Esophagus squamous epithelium (tissue), 5 donors: ENCODE measurements around the gene RELN. TPM values are rescaled to one million over a fixed set of nuclear protein-coding genes. Genes with fewer than 3 reads are reported as not detected.

Experiments used
- DNase-seq: peaks from one replicate; lab custom pipeline; 2025; lab: John Stamatoyannopoulos, UW
- H3K27ac ChIP-seq, 4 donors: fragments of 200-600 bp; sonication (generic); one replicate each; pipeline ENCODE4 v1.5.1; 2016 to 2019; ENCODE audit warnings: mild to moderate bottlenecking in 1 of 4
- H3K27me3 ChIP-seq, 4 donors: fragments of 200-600 bp; sonication (generic); 1 replicate in 3 of 4; 2 replicates in 1 of 4; pipeline versions ENCODE4 v1.5.1 to v1.6.0; 2017 to 2021; ENCODE audit warnings: antibody characterized with exemption in 1 of 4
- H3K36me3 ChIP-seq, 3 donors: fragments of 200-600 bp; sonication (generic); one replicate each; pipeline ENCODE4 v1.5.1; 2016 to 2019
- H3K4me1 ChIP-seq, 3 donors: fragments of 200-600 bp; sonication (generic); one replicate each; pipeline ENCODE4 v1.5.1; 2017 to 2019
- H3K4me3 ChIP-seq, 4 donors: fragments of 200-600 bp; sonication (generic); 1 replicate in 3 of 4; 2 replicates in 1 of 4; pipeline ENCODE4 v1.5.1; 2016 to 2019; ENCODE audit warnings: mild to moderate bottlenecking in 2 of 4, moderate library complexity in 1 of 4
- H3K9me3 ChIP-seq, 3 donors: fragments of 200-600 bp; sonication (generic); one replicate each; pipeline ENCODE4 v1.5.1; 2016 to 2019
- POLR2A ChIP-seq, 4 donors: fragments of 450-650 bp; IDR thresholded peaks; one replicate each; pipeline ENCODE4 v1.6.1; 2017; ENCODE audit warnings: antibody characterized with exemption in 4 of 4, mild to moderate bottlenecking in 4 of 4, moderate library complexity in 3 of 4
- WGBS, 2 donors: methylation state at CpG; one replicate each; pipeline ENCODE4 v1.1.5; 2018; 5-methylcytosine and 5-hydroxymethylcytosine counted together
- intact Hi-C: fragments of 100-400 bp; cut with DNase I; formaldehyde crosslinking; loops from one replicate; pipeline ENCODE4 v1.15.0; 2022
- total RNA-seq, 4 donors: library from RNA; depleted of rRNA; stranded (reverse); fragments of >200 nt; gene quantifications; one replicate each; pipeline ENCODE4 v1.1.0, GENCODE V29; 2016
- TF ChIP-seq, protein P1 (sequence below), 6 experiments: fragments of 450-650 bp in 4 of 6; fragments of 200-600 bp in 2 of 6; sonication (generic) in 2 of 6; IDR thresholded peaks; one replicate each; pipeline ENCODE4 v1.5.1; 2016 to 2019; ENCODE audit warnings: antibody characterized with exemption in 6 of 6, mild to moderate bottlenecking in 4 of 6, moderate library complexity in 4 of 6
- donor health status: DM: yes; HTN: yes; CAD: no.

Gene RELN
- total RNA-seq, 4 donors from 2014 or later = 0.68 to 6.5 (median 1.00) TPM

DNA sequence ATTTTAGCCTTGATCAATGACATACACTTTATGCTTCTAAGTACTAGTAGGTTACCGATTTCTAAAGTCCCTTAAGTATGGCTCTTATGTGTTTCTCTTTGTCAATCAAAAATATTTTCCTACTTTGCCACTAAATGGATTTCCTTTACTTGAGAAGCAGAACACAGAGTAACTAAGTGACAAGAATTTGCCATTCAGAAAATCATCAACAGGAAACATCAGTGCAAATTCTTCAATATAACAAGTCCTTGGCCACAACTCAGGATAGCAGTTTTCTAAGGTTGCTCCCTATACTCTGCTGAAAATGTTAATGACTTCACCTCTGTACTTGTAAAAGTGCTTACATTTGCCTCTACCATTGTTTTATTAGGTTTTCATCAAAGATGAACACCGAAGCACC, 303.8 kb downstream of the RELN start:
- Histone ChIP-seq H3K9me3 (no peaks in the 10 kb centered on the region), H3K4me3 (no peak overlapping the region), H3K4me1 (no peaks in the 10 kb centered on the region), H3K27me3 (no peaks in the 10 kb centered on the region), H3K27ac (no peak overlapping the region), H3K36me3 (no peaks in the 10 kb centered on the region)
- TF ChIP-seq, protein P1, sequence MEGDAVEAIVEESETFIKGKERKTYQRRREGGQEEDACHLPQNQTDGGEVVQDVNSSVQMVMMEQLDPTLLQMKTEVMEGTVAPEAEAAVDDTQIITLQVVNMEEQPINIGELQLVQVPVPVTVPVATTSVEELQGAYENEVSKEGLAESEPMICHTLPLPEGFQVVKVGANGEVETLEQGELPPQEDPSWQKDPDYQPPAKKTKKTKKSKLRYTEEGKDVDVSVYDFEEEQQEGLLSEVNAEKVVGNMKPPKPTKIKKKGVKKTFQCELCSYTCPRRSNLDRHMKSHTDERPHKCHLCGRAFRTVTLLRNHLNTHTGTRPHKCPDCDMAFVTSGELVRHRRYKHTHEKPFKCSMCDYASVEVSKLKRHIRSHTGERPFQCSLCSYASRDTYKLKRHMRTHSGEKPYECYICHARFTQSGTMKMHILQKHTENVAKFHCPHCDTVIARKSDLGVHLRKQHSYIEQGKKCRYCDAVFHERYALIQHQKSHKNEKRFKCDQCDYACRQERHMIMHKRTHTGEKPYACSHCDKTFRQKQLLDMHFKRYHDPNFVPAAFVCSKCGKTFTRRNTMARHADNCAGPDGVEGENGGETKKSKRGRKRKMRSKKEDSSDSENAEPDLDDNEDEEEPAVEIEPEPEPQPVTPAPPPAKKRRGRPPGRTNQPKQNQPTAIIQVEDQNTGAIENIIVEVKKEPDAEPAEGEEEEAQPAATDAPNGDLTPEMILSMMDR (IDR thresholded peaks at IDR 0.05) = no peak
- no peak for TF ChIP-seq POLR2A (IDR thresholded peaks at IDR 0.05)
- intact Hi-C loops = no loop called here
- WGBS, 2 donors = 64% methylated on average over 2 of the region's 2 CpGs
- DNase-seq = no peak

DNA sequence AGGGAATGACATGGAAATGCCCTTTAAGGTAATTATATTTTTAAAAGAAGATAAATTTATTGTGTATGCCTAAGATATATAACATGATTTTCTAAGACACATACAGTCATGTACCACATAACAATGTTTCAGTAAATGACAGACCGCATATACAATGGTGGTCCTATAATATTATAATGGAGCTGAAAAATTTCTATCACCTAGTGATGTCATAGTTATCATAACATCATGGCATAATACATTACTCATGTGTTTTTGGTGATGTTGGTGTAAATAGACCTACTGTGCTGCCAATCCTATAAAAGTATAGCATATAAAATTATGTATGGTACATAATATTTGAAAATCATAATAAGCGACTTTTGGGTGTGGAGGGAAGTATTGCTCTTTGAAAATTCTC, 306.1 kb downstream of the RELN start:
- 67 to 79% methylated on average over 2 of the region's 2 CpGs for WGBS, 2 donors
- TF ChIP-seq POLR2A (IDR thresholded peaks at IDR 0.05) = no peak
- TF ChIP-seq, protein P1 (IDR thresholded peaks at IDR 0.05) = no peak

DNA sequence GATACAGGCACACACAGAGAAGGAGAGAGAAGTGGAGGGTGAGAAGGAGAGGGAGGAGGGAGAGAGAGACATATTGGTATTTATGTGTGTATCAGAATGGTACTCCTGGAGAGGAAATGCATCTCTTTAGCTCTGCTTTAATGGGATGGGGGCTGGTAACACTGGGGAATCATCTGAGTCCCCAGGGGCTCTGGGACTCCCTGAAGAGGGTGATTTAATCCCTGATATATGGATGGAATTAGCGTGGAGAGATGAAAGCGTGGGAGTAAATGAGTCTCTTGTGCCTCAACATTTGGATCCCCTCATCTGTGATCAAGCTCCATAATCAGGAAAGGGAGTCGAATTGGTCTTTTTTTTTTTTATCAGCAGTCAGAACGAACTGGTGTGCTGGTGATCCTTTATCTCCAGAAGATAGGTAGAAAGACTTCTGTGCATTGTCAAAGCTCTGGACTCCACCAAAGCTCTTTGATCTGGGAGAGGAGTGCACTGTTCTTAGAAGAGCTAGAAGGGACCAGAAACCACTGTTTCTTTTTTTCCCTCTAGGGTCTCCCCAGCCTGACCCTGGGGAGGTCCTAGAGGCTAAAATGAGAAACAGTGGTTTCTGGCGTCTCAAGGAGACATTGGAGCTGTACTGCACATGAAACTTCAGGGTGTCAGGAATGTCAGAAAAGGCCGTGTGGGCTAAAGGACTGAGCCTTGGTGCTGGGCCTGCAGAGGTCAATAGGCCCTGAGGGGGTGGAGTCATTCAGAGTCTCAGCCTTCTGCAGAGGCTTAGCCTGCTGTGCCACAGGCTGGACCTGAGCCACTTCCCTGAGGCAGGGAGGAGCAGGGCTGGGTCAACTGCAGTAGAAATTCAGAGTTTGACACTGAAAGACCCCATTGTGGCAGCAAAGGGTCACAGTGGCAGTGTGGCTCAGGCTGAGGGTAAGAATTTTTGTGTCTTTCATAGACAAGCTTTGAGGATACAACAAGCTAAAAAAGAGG, 309.0 kb downstream of the RELN start:
- TF ChIP-seq, protein P1 (IDR thresholded peaks at IDR 0.05) = no peak
- no peak for TF ChIP-seq POLR2A (IDR thresholded peaks at IDR 0.05)
- H3K4me3 ChIP-seq = no peak overlapping the region
- no peaks in the 10 kb centered on the region for H3K27me3 ChIP-seq
- H3K4me1 ChIP-seq = no peaks in the 10 kb centered on the region
- WGBS, 2 donors = 45 to 59% methylated on average over 5 to 6 of the region's 6 CpGs
- intact Hi-C loops = no loop called here
- H3K27ac ChIP-seq = no peak overlapping the region
- no peak for DNase-seq
- no peaks in the 10 kb centered on the region for H3K36me3 ChIP-seq
- no peaks in the 10 kb centered on the region for H3K9me3 ChIP-seq

More for the DNA sequence above, 306.1 kb downstream of the RELN start:
- intact Hi-C loops = no loop called here
- Histone ChIP-seq H3K27me3 (no peaks in the 10 kb centered on the region), H3K4me1 (no peaks in the 10 kb centered on the region), H3K36me3 (no peaks in the 10 kb centered on the region), H3K9me3 (no peaks in the 10 kb centered on the region), H3K27ac (no peak overlapping the region), H3K4me3 (no peak overlapping the region)
- no peak for DNase-seq

DNA sequence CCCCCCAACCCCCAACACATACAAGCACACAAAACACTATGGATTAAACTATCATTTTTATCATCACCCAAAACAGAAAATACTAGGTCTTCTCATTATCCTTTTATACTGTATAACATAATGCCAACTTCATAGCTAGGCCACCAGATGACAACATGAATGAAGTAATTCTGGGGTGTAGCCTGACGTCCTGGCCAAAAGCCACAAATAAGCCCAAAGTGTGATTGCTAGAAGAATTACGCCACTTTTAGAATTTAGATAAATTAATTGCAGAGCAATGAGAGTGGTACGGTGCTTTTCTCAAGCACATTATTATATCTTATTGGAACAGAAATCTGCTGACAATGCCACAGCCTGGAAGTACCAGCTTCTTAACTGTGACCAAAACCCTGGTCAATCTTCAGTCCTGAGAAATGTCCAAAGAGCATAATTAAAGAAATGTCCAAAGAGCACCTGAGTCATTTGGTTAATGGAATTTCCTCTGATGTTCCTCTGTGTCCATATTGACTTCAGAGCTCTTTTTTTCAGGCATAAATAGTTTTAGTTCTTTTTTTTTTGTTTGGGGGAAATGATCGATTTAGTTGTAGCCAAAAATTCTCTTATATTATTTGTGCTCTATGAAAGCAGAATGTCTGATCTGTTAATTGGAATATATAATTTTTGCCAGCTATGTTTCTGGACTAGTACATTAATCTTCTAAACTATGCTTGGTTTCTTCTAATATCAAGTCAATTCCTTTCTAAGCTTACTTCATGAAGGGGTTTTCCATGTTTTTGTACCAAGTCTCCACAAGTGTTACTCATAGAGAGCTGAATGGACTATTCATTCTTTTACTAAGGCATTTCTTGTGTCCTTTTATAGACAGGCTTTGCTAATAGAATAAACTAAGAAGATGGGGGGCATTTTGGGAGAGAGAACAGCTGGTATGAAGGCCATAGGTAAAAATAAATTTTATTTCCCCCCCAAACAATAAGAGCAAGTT, 310.0 kb downstream of the RELN start:
- intact Hi-C loops = no loop called here
- H3K4me3 ChIP-seq = no peak overlapping the region
- no peaks in the 10 kb centered on the region for H3K4me1 ChIP-seq
- 69 to 74% methylated on average over 4 of the region's 4 CpGs for WGBS, 2 donors
- H3K9me3 ChIP-seq = no peaks in the 10 kb centered on the region
- no peak overlapping the region for H3K27ac ChIP-seq
- no peaks in the 10 kb centered on the region for H3K36me3 ChIP-seq
- no peak for DNase-seq
- TF ChIP-seq, protein P1 (IDR thresholded peaks at IDR 0.05) = no peak
- TF ChIP-seq POLR2A (IDR thresholded peaks at IDR 0.05) = no peak
- no peaks in the 10 kb centered on the region for H3K27me3 ChIP-seq
